HG03571 (cell line): ENCODE results near the gene AP3D1.

Source experiments
- ATAC-seq: cut with Tn5 transposase; IDR thresholded peaks from one replicate; pipeline ENCODE4 v1.9.1; 2021; ENCODE audit not compliant: unreplicated experiment

Gene AP3D1

GRCh38 chr19:2070436-2070827, 80.9 kb downstream of the AP3D1 start:
- ATAC-seq = no peak

GRCh38 chr19:2064788-2065524, 86.4 kb downstream of the AP3D1 start:
- ATAC-seq = no peak

GRCh38 chr19:2064395-2064787, 87.0 kb downstream of the AP3D1 start:
- no peak for ATAC-seq

- ATAC-seq = no peak
Measured at GRCh38 chr19:2063824-2064223, 87.5 kb downstream of the AP3D1 start.

- ATAC-seq = no peak
Measured at GRCh38 chr19:2062770-2063169, 88.6 kb downstream of the AP3D1 start.

- peak; percentile 1 for ATAC-seq
Measured at GRCh38 chr19:2062389-2062729, 89.0 kb downstream of the AP3D1 start.

- ATAC-seq = peak; percentile 62
Measured at GRCh38 chr19:2061495-2062388, 89.6 kb downstream of the AP3D1 start.

GRCh38 chr19:2060884-2061494, 90.4 kb downstream of the AP3D1 start:
- ATAC-seq = peak; percentile 22

- no peak for ATAC-seq
Measured at GRCh38 chr19:2059422-2060201, 91.8 kb downstream of the AP3D1 start.

GRCh38 chr19:2058570-2059421, 92.6 kb downstream of the AP3D1 start:
- ATAC-seq = no peak

GRCh38 chr19:2057484-2058469, 93.6 kb downstream of the AP3D1 start:
- ATAC-seq = no peak

GRCh38 chr19:2056837-2057192, 94.6 kb downstream of the AP3D1 start:
- ATAC-seq = no peak

GRCh38 chr19:2055931-2056836, 95.2 kb downstream of the AP3D1 start:
- ATAC-seq = no peak

- no peak for ATAC-seq
Measured at GRCh38 chr19:2054763-2055162, 96.6 kb downstream of the AP3D1 start.

- ATAC-seq = no peak
Measured at GRCh38 chr19:2053601-2054389, 97.6 kb downstream of the AP3D1 start.

- ATAC-seq = no peak
Measured at GRCh38 chr19:2051773-2052704, 99.3 kb downstream of the AP3D1 start.
